ENCODE measurements around the gene SERPINA5. TPM values are rescaled to one million over a fixed set of nuclear protein-coding genes. Genes with fewer than 3 reads are reported as not detected.

Gene SERPINA5
- total and polyA plus RNA-seq, 10 donors: 11.5 to 216 (median 135) TPM

- Histone ChIP-seq H3K4me3 (no peak overlapping the region), H3K27me3 (replicated peaks in 1 of 7) (peaks cover 0 to 25% (median 0%) of the 10 kb centered on the region in 7 donors), H3K4me1 (peaks cover 0 to 8% (median 0%) of the 10 kb centered on the region in 6 donors), H3K27ac (no peak overlapping the region), H3K9me3 (peaks cover 0 to 19% (median 9%) of the 10 kb centered on the region in 8 donors), H3K36me3 (no peaks in the 10 kb centered on the region)
- no peak for TF ChIP-seq POLR2AphosphoS5 (IDR thresholded peaks at IDR 0.05)
- TF ChIP-seq POLR2A (IDR thresholded peaks at IDR 0.05): no peak
- no peak for DNase-seq
- intact Hi-C loops (cut with DNase I; ENCODE audit: low total_unique reads): no loop called here
- WGBS, 5 donors: 75 to 89% (median 82%) methylated on average over 10 to 15 of the region's 15 CpGs
Measured at GRCh38 chr14:94543449-94544124, 37.6 kb upstream of the SERPINA5 start.

- 56 to 68% (median 62%) methylated on average over 7 of the region's 7 CpGs for WGBS, 5 donors
- intact Hi-C loops (cut with DNase I; ENCODE audit: low total_unique reads): loop anchor here (5.0 kb wide), 1 partner anchor 122 kb away; no protein-coding TSS in a partner anchor
- Histone ChIP-seq H3K27ac (no peak overlapping the region), H3K27me3 (replicated peaks in 1 of 7) (peaks cover 0 to 26% (median 0%) of the 10 kb centered on the region in 7 donors), H3K36me3 (no peaks in the 10 kb centered on the region), H3K9me3 (peaks cover 0 to 19% (median 9%) of the 10 kb centered on the region in 8 donors), H3K4me3 (no peak overlapping the region), H3K4me1 (peaks cover 0 to 8% (median 2%) of the 10 kb centered on the region in 6 donors)
- DNase-seq: no peak
- TF ChIP-seq CTCF (IDR thresholded peaks at IDR 0.05 in 8 of 11, conservative IDR thresholded peaks at IDR 0.05 in 3 of 11) (no peak), POLR2A (IDR thresholded peaks at IDR 0.05) (no peak), POLR2AphosphoS5 (IDR thresholded peaks at IDR 0.05) (no peak)
Measured at GRCh38 chr14:94544726-94545125, 36.5 kb upstream of the SERPINA5 start.

GRCh38 chr14:94545131-94545841, 35.9 kb upstream of the SERPINA5 start:
- Histone ChIP-seq H3K27me3 (replicated peaks in 1 of 7) (peaks cover 0 to 32% (median 0%) of the 10 kb centered on the region in 7 donors), H3K36me3 (no peaks in the 10 kb centered on the region), H3K27ac (no peak overlapping the region), H3K9me3 (peaks cover 0 to 19% (median 9%) of the 10 kb centered on the region in 8 donors), H3K4me3 (no peak overlapping the region), H3K4me1 (peaks cover 0 to 5% (median under 1%) of the 10 kb centered on the region in 6 donors)
- WGBS, 5 donors: 58 to 69% (median 66%) methylated on average over 15 of the region's 15 CpGs
- intact Hi-C loops (cut with DNase I; ENCODE audit: low total_unique reads): loop anchor here (5.0 kb wide), 1 partner anchor 123 kb away; no protein-coding TSS in a partner anchor
- no peak for DNase-seq
- TF ChIP-seq POLR2A (IDR thresholded peaks at IDR 0.05): no peak
- TF ChIP-seq POLR2AphosphoS5 (IDR thresholded peaks at IDR 0.05): no peak
- TF ChIP-seq CTCF (IDR thresholded peaks at IDR 0.05 in 8 of 11, conservative IDR thresholded peaks at IDR 0.05 in 3 of 11): no peak

GRCh38 chr14:94547151-94547680, 34.0 kb upstream of the SERPINA5 start:
- H3K36me3 ChIP-seq: no peaks in the 10 kb centered on the region
- peaks cover 0 to 19% (median 9%) of the 10 kb centered on the region in 8 donors for H3K9me3 ChIP-seq
- peaks cover 0 to 5% (median 0%) of the 10 kb centered on the region in 6 donors for H3K4me1 ChIP-seq
- no peak overlapping the region for H3K4me3 ChIP-seq
- TF ChIP-seq POLR2A (IDR thresholded peaks at IDR 0.05): no peak
- TF ChIP-seq POLR2AphosphoS5 (IDR thresholded peaks at IDR 0.05): no peak
- no peak for TF ChIP-seq CTCF (IDR thresholded peaks at IDR 0.05 in 8 of 11, conservative IDR thresholded peaks at IDR 0.05 in 3 of 11)
- no peak for DNase-seq
- WGBS, 5 donors: 80 to 90% (median 86%) methylated on average over 8 of the region's 8 CpGs
- H3K27me3 ChIP-seq (replicated peaks in 1 of 7): peaks cover 0 to 33% (median 0%) of the 10 kb centered on the region in 7 donors
- H3K27ac ChIP-seq: no peak overlapping the region
- intact Hi-C loops (cut with DNase I; ENCODE audit: low total_unique reads): loop anchor here (5.0 kb wide), 1 partner anchor 125 kb away; no protein-coding TSS in a partner anchor
